GM19240 (cell line): ENCODE measurements around the gene REPS2.

Source experiments
- DNase-seq: peaks from one replicate; pipeline ENCODE4 v3.0.0; 2011; ENCODE audit warnings: low spot score; ENCODE audit not compliant: insufficient read length

The REPS2 gene

GRCh38 chrX:17033225-17033624 lies 86.8 kb downstream of the REPS2 start:
- no peak for DNase-seq

- DNase-seq: no peak
Observed at GRCh38 chrX:17035111-17035510, 88.7 kb downstream of the REPS2 start.

GRCh38 chrX:17036171-17036961 lies 89.9 kb downstream of the REPS2 start:
- DNase-seq: no peak

GRCh38 chrX:17038277-17038676 lies 91.8 kb downstream of the REPS2 start:
- no peak for DNase-seq

GRCh38 chrX:17038681-17039161 lies 92.3 kb downstream of the REPS2 start:
- no peak for DNase-seq

GRCh38 chrX:17039826-17040225 lies 93.4 kb downstream of the REPS2 start:
- no peak for DNase-seq

GRCh38 chrX:17040711-17041110 lies 94.3 kb downstream of the REPS2 start:
- no peak for DNase-seq

GRCh38 chrX:17042037-17042436 lies 95.6 kb downstream of the REPS2 start:
- DNase-seq: no peak

- peak; percentile 4 for DNase-seq
Observed at GRCh38 chrX:17046478-17047097, 100.1 kb downstream of the REPS2 start.

- DNase-seq: no peak
Observed at GRCh38 chrX:17047224-17047623, 100.8 kb downstream of the REPS2 start.

GRCh38 chrX:17052210-17052609 lies 105.8 kb downstream of the REPS2 start:
- DNase-seq: no peak

GRCh38 chrX:17052793-17053192 lies 106.3 kb downstream of the REPS2 start:
- DNase-seq: no peak

- no peak for DNase-seq
Observed at GRCh38 chrX:17053502-17053901, 107.0 kb downstream of the REPS2 start.

GRCh38 chrX:17056868-17057608 lies 110.6 kb downstream of the REPS2 start:
- no peak for DNase-seq

- no peak for DNase-seq
Observed at GRCh38 chrX:17062065-17062464, 115.6 kb downstream of the REPS2 start.

GRCh38 chrX:17065100-17065499 lies 118.6 kb downstream of the REPS2 start:
- DNase-seq: no peak

GRCh38 chrX:17067534-17067933 lies 121.1 kb downstream of the REPS2 start:
- no peak for DNase-seq

- no peak for DNase-seq
Observed at GRCh38 chrX:17072301-17072700, 125.8 kb downstream of the REPS2 start.

- no peak for DNase-seq
Observed at GRCh38 chrX:17072721-17073230, 126.3 kb downstream of the REPS2 start.

GRCh38 chrX:17075004-17075403 lies 128.5 kb downstream of the REPS2 start:
- DNase-seq: no peak

- DNase-seq: no peak
Observed at GRCh38 chrX:17077361-17077760, 130.9 kb downstream of the REPS2 start.
